ENCODE results near the gene CPS1.

CPS1 gene

DNA sequence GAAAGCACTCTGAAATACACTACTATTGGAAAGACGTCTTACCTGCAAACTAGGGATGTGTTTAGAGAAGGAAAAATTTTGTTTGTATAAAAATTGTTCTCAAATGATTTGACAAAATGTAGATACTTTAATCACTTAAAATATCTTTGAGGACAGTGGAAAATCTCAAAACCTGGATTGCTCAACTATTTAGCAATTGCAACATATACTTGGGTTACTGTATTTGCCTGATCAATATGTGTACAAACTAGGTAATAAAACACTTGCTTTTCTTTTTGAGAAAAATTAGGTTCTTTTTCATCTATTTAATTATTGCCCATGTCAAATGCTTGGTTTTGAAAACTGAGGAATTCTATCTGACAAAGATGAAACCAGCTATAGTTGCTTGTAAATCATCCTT, 60.9 kb downstream of the CPS1 start:
- no peak for DNase-seq

GRCh38 chr2:210617732-210618330, 61.4 kb downstream of the CPS1 start:
- no peak for DNase-seq

DNA sequence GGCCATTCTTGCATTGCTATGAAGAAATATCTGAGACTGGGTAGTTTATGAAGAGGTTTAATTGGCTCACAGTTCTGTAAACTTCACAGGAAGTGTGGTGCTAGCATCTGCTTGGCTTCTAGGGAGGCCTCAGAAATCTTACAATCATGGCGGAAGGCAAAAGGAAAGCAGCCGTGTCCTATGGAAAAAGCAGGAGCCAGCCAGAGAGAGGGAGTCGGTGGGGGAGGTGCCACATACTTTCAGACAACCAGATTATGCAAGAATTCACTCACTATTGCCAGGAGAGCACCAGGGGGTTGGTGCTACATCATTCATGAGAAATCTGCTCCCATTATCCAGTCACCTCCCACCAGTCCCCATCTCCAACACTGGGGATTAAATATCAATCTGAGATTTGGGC, 64.1 kb downstream of the CPS1 start:
- no peak for DNase-seq

GRCh38 chr2:210623506-210623905, 67.1 kb downstream of the CPS1 start:
- DNase-seq = no peak

DNA sequence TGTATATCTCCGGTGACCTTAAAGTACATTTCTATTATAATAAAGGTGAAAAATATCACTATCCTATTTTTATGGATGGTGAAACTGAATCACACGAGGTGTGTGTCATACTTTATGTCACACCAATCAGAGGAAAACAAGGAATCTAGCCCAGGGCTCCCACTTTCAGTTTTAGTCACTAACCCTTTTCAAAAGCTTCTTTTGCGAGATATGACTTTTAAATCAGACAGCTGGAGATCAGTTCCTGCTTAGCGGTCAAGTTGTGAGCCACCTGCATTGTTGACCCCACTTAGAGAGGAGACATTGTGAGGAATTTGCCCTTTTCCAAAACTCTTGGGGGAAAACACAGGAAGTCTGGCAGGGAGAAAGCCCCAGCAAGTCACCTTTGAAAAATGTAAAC, 70.5 kb downstream of the CPS1 start:
- no peak for DNase-seq

GRCh38 chr2:210630873-210631560, 74.6 kb downstream of the CPS1 start:
- DNase-seq = no peak

DNA sequence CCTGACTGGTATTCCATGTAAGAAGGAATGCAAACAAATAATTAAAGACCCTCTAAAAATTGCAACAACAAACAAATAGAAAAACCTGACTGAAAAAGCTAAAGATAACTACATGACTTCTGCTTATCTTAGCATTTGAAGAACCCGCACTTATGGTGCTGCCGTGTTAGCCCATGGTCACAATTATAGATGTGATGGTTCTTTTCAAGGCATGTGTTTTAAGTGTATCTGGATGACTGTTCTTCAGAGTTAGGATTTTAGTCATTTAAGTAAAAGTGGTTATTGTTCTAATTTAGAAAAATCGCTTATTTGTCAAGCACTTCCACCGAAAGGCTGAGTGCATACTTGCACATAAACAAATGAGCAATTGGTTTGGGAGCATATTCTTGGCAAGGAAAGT, 77.3 kb downstream of the CPS1 start:
- no peak for DNase-seq

GRCh38 chr2:210635257-210635656, 78.9 kb downstream of the CPS1 start:
- no peak for DNase-seq

DNA sequence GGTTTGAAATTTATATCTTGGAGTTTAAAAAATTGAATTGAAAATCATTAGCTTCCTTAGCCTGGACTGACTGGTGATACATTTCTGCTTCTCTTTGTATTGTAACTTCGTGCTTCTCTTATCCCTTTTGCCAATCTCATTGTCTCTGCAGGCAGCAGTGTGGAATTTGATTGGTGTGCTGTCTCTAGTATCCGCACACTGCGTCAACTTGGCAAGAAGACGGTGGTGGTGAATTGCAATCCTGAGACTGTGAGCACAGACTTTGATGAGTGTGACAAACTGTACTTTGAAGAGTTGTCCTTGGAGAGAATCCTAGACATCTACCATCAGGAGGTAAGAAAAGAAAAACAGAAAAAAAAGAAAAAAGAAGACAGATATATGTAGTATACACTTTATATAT, 85.9 kb downstream of the CPS1 start:
- no peak for DNase-seq

- DNase-seq = no peak
These were observed 90.8 kb downstream of the CPS1 start for GRCh38 chr2:210647151-210647550.

DNA sequence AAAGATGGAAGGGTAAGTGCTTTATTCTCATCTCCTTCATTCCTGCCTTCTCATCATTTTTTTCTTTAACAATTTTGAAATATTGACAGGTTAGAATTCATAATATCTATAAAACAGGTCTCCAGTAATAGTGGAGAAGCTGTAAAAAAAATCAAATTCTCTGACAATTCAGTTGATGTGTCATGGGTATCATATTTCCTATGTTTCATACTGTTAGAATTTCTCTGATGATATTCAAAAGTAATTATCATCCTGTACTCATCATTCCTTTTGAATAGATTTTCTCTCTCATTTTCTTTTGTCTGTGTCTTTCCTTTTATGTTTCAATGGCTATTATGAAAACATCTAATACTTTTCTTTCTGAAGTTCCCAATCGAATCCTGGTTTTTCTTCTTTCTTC, 97.7 kb downstream of the CPS1 start:
- DNase-seq = no peak

DNA sequence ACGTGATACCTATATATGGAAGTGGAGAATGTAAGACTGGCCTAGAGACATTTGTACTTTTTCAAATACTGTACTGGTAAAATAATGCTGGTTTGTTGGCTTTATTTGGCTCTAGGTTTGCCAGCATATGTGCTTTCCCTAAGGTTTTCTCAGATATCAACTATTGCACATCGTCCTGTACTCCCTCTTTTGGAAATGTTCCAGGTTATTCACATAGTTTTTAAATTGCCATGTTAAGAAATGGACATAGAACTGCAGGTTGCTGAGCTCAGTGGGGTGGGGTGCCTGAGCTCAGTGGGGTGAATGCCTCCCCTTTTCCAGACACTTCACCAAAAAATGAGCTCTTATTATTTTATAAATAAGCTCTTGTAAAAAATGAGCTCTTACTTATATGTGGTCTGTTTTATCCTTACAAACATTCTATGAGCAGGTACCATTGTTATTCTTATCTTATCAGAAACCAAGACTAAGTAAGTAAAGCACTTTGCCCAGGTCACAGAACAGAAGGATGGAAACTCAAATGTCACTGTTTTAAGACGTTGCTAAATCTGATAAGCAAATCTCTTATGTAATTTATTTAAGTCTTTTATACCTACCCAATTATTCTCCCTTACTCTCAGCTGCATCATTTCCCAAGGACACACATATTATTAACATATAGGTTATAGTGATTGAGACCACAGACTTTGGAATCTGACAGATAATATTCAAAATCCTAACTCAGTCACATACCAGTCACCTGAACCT, 99.0 kb downstream of the CPS1 start:
- DNase-seq = no peak

- DNase-seq = no peak
These were observed 101.5 kb downstream of the CPS1 start for GRCh38 chr2:210657874-210658273.

GRCh38 chr2:210660751-210661150, 104.4 kb downstream of the CPS1 start:
- DNase-seq = no peak

GRCh38 chr2:210662560-210662959, 106.2 kb downstream of the CPS1 start:
- DNase-seq = no peak

DNA sequence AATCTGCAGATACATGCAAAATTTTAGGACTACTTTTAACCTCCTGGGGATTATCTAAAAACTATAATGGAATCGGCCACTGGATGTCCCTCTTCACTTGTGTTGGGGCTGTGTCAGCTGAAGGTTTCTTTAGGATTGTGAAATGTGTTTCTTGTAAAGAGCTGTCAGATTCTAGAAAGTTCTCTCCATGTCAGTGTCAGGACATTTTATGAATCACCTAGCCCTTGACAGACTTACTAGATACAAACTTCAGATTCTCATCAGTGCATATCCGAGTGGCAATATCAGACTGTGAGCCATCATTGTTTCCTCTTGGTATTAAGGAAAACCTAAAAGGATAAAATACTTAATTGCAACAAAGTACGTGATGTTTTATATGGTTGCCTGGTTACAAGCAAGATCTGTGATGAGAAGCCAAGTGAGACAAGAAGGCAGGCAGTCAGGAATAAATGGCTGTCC, 107.3 kb downstream of the CPS1 start:
- no peak for DNase-seq

DNA sequence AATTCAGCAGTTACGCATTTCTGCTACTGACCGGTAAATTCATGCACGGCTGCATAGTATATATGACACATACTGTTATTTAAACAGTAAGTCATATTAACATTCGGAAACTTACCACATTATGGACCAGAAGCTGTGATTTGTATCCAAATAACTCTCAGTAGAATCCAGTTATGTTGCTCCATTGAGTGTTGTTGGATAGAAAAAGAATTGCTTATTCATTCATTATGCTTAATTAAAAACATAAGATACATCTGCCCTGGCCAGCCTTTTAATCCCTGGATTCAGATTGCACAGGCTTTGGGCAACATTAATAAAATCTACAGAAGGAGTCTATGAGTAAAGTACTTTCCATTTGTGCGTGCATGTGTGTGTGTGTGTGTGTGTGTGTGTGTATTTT, 111.3 kb downstream of the CPS1 start:
- no peak for DNase-seq

DNA sequence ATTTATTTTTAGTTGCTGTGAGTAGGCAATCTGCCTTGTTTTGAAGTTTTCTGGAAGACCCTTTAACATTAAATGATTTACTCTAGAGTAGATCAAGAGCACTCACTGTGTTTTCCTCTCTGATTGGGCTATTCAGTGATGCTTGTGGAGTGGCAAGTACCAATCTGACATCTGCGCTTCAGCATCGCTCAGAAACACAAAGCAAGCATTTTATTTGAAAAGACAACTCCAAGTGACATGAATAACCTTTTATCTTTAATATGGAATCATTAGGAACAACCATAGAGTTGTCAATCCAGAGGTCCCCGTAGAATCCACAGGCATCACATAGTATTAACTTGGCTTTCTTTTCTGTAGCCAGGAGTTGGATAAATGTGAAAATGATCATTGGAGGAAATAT, 114.7 kb downstream of the CPS1 start:
- DNase-seq = no peak

DNA sequence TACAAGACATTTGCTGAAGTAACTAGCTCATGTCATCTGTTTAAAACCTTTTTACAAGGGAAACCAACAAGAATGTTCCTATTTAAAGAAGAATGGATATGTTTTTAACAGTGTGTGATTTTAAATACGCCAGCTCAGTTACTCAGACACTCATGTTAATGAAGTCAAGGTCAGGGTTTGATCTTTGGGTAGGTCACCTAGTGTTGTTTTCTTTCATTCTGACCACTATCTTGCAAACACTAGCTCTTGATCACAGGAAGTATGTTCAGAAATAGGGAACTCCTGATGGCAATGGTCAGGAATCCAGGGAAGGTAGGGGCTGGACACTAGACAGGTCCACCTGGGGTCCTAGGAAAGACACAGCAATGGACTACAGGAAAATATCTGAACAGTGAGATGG, 116.7 kb downstream of the CPS1 start:
- DNase-seq = no peak

- DNase-seq = no peak
These were observed 119.7 kb downstream of the CPS1 start for GRCh38 chr2:210676067-210676466.

DNA sequence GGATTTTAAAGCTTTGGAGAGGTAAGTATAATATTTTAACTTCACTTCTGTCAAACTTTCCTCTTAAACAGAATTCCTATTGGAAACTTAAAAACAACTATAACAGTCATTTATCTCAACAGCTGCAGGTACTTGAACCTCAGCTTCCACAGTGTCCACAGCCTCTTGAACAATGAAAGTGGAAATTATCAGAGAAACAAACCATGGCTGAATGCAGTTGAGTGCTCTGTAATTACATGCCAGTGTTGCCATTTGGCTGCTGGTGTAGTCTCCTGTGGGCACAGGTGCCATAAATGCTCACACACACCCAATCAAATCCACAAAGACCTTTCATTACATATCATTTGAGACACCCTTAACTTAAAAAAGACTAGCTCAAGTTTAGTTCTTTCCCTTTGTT, 125.1 kb downstream of the CPS1 start:
- no peak for DNase-seq

- no peak for DNase-seq
These were observed 130.0 kb downstream of the CPS1 start for GRCh38 chr2:210686401-210686800.

DNA sequence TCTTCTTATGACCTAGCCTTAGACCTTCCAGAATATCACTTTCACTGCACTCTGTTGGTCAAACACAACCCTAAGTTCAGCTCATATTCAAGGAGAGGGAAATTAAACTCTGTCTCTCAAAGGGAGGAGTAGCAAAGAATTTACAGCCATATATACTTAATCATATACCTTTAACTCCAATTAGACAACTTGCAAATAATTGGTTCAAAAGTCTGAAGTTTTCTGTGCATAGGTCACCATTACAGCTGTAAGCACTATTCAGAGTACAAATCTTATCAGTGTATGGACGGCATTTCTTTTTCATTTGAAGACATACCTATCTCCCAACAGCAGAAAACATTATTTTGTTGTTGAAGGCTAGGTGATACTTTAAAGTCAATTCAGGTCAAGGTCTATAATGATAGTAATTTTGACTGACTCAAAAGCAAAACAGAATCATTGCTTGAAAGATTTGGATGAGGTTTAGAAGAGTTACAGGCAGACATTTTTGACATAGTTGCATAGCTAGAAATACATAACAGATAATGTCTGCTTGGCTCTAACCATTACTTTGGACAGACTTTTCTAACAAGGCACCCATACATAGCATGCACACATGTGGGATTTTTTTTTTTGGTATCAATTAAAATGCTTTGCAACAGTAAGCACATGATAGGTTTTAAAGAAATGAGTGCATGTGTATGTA, 131.5 kb downstream of the CPS1 start:
- DNase-seq = no peak

DNA sequence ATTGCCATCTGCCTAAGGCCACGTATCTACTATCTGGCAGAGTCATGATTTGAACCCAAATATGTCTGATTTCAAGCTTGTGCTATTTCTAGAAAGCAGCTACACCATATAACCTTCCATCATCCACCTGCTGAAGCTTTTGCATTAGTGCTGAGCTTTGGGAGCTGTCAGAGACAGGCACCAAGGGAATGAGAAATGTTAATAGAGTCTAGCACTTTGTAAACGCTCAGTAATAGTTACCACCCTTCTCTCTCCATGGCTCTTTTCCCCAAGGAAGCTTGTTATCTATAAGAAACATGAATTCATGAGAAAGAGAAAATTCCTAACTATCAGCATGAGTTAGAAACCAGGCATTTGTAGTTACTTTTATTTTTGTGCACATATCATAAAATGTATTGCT, 151.5 kb downstream of the CPS1 start:
- DNase-seq = no peak
